GM12878 (cell line): ENCODE results near the gene CFL2. TPM values are rescaled to one million over a fixed set of nuclear protein-coding genes. Genes with fewer than 3 reads are reported as not detected.

ENCODE experiments used
- ATAC-seq: fragments of 200-7000 bp; cut with Tn5 transposase; 3 replicates; pipeline ENCODE4 v1.9.1; 2020; ENCODE audit warnings: mild to moderate bottlenecking, moderate library complexity
- BruUV-seq: library from RNA; stranded (reverse); fragments of 400-500 nt; replicated peaks from 2 replicates; lab custom pipeline; 2021; lab: Mats Ljungman, UMichigan
- CTCF ChIA-PET: fragments of 300-600 bp; sonication (Branson Sonifier 250); formaldehyde crosslinking; extraction: SDS; loops from one replicate; lab custom pipeline; 2021; ENCODE audit warnings: inconsistent platforms; lab: Yijun Ruan, JAX
- POLR2A ChIA-PET: fragments of 350-600 bp; formaldehyde crosslinking; extraction: SDS; loops from one replicate; lab custom pipeline; 2021; ENCODE audit warnings: inconsistent platforms; lab: Charles Lee
- RAD21 ChIA-PET: fragments of 300-600 bp; sonication (Branson Sonifier 250); formaldehyde crosslinking; loops from one replicate; lab custom pipeline; 2023; ENCODE audit warnings: antibody characterized with exemption; ENCODE audit not compliant: unreplicated experiment; lab: Charles Lee
- SMC1A ChIA-PET: fragments of 300-600 bp; sonication (Branson Sonifier 250); formaldehyde crosslinking; loops from one replicate; lab custom pipeline; 2023; ENCODE audit not compliant: unreplicated experiment, uncharacterized antibody; lab: Charles Lee
- DNase-seq: peaks from one replicate; pipeline ENCODE4 v3.0.0-alpha.2; 2011; ENCODE audit warnings: low read depth, low spot score
- FAIRE-seq: peaks from 3 replicates; lab custom pipeline; 2011; peaks lifted over from hg19 to GRCh38; lab: Jason Lieb, UNC
- H2AFZ ChIP-seq: 2 replicates; pipeline ENCODE4 v1.6.0; 2011; ENCODE audit warnings: low read depth, low read length, control low read depth; ENCODE audit not compliant: control insufficient read depth
- H3K27ac ChIP-seq: 2 replicates; pipeline ENCODE4 v1.5.1; 2011; ENCODE audit warnings: control low read depth; ENCODE audit not compliant: control insufficient read depth, insufficient read depth
- H3K27me3 ChIP-seq, 2 experiments: replicated peaks in 1 of 2; 2 replicates each; pipeline versions ENCODE4 v1.6.0 to v1.6.1; 2011; ENCODE audit warnings: low read length in 1 of 2; ENCODE audit not compliant: control insufficient read depth in 2 of 2, insufficient read depth in 2 of 2
- H3K36me3 ChIP-seq, 2 experiments: 2 replicates each; pipeline ENCODE4 v1.5.1; 2011; ENCODE audit warnings: low read length in 1 of 2; ENCODE audit not compliant: control insufficient read depth in 2 of 2, insufficient read depth in 2 of 2
- H3K4me1 ChIP-seq: 2 replicates; pipeline ENCODE4 v1.6.1; 2011; ENCODE audit warnings: mild to moderate bottlenecking, low read length, moderate library complexity, mixed read lengths; ENCODE audit not compliant: control insufficient read depth, insufficient read depth
- H3K4me2 ChIP-seq: 2 replicates; pipeline ENCODE4 v1.6.0; 2011; ENCODE audit warnings: control low read depth; ENCODE audit not compliant: control insufficient read depth, insufficient read depth
- H3K4me3 ChIP-seq: fragments of 200-600 bp; sonication (generic); 2 replicates; pipeline ENCODE4 v1.5.1; 2016
- H3K79me2 ChIP-seq: 2 replicates; pipeline ENCODE4 v1.6.0; 2011; ENCODE audit warnings: low read length; ENCODE audit not compliant: control insufficient read depth, insufficient read depth
- H3K9ac ChIP-seq: 2 replicates; pipeline ENCODE4 v1.8.0; 2011; ENCODE audit warnings: low read length, control low read depth, mixed read lengths; ENCODE audit not compliant: control insufficient read depth, insufficient read depth
- H3K9me3 ChIP-seq: replicated peaks from 3 replicates; pipeline ENCODE4 v1.5.1; 2011; ENCODE audit warnings: mild to moderate bottlenecking, low read length; ENCODE audit not compliant: control insufficient read depth, insufficient read depth
- H4K20me1 ChIP-seq: 2 replicates; pipeline ENCODE4 v1.6.0; 2011; ENCODE audit not compliant: control insufficient read depth, insufficient read depth
- BCL3 ChIP-seq: IDR thresholded peaks from 2 replicates; pipeline ENCODE4 v1.6.1; 2011; ENCODE audit warnings: borderline replicate concordance, low read depth, mild to moderate bottlenecking, moderate library complexity, low read length; ENCODE audit not compliant: insufficient read depth, poor library complexity, severe bottlenecking
- E2F8 ChIP-seq: fragments of 450-650 bp; IDR thresholded peaks from 2 replicates; pipeline ENCODE4 v1.6.1; 2018; ENCODE audit warnings: mild to moderate bottlenecking, low read depth, moderate library complexity; ENCODE audit not compliant: partially characterized antibody
- IRF4 ChIP-seq: IDR thresholded peaks from 2 replicates; pipeline ENCODE4 v1.6.1; 2011; ENCODE audit warnings: low read depth, low read length
- MEF2B ChIP-seq: fragments of 450-650 bp; IDR thresholded peaks from 2 replicates; pipeline ENCODE4 v1.6.1; 2018; ENCODE audit warnings: mild to moderate bottlenecking, moderate library complexity; ENCODE audit not compliant: partially characterized antibody, poor library complexity, severe bottlenecking
- NFYA ChIP-seq: IDR thresholded peaks from 2 replicates; pipeline ENCODE4 v1.6.1; 2011; ENCODE audit warnings: low read depth, mild to moderate bottlenecking, low read length, improper control_type of control experiment, borderline replicate concordance
- NKRF ChIP-seq: fragments of 450-650 bp; conservative IDR thresholded peaks from 2 replicates; pipeline ENCODE4 v1.6.1; 2017; ENCODE audit warnings: mild to moderate bottlenecking, moderate library complexity
- RBBP5 ChIP-seq: fragments of 200-600 bp; sonication (generic); conservative IDR thresholded peaks from 2 replicates; pipeline ENCODE4 v1.6.1; 2016
- ZNF384 ChIP-seq: IDR thresholded peaks from 2 replicates; pipeline ENCODE4 v1.6.1; 2012; ENCODE audit warnings: low read depth, mild to moderate bottlenecking, low read length, improper control_type of control experiment, borderline replicate concordance
- ZNF592 ChIP-seq: fragments of 450-650 bp; IDR thresholded peaks from 2 replicates; pipeline ENCODE4 v1.6.1; 2017; ENCODE audit warnings: mild to moderate bottlenecking, moderate library complexity
- WGBS: methylation state at CpG from one replicate; pipeline ENCODE4 v1.1.6; 2016; ENCODE audit warnings: low lambda C conversion rate; ENCODE audit not compliant: insufficient replicate concordance, insufficient coverage; ENCODE audit errors: missing lambda C conversion rate; 5-methylcytosine and 5-hydroxymethylcytosine counted together
- in situ Hi-C: fragments of 300-500 bp; cut with MboI; formaldehyde crosslinking; loops from 9 replicates; pipeline ENCODE4 v1.14.3; 2018; ENCODE audit warnings: mixed read lengths
- intact Hi-C: fragments of 100-400 bp; cut with micrococcal nuclease; formaldehyde crosslinking; loops from one replicate; pipeline ENCODE4 v1.14.2; 2022; ENCODE audit not compliant: unreplicated experiment
- polyA plus RNA-seq, 11 experiments: library from polyadenylated mRNA; depleted of rRNA in 4 of 11; unstranded in 6 of 11; stranded (reverse) in 5 of 11; fragments of >200 nt; fragmentation: Nextera tagmentation in 4 of 11; fragmentation: Illumina TruSeq in 1 of 11; extraction: Ambion mirVana in 4 of 11; extraction: Trizol in 1 of 11; gene quantifications; 1 replicate in 1 of 11; 2 replicates in 10 of 11; pipeline versions ENCODE4 v1.2.1 to v1.2.3, GENCODE V29; 2011 to 2016; ENCODE audit warnings: inconsistent platforms in 2 of 11, missing spikeins in 2 of 11, low read depth in 1 of 11
- total RNA-seq, 4 experiments: library from RNA; depleted of rRNA in 3 of 4; stranded (reverse); fragments of >200 nt in 3 of 4; fragmentation: Illumina TruSeq in 1 of 4; extraction: Trizol in 1 of 4; gene quantifications; 2 replicates each; pipeline versions ENCODE4 v1.2.1 to v1.2.3, GENCODE V29; 2013 to 2021
- TF ChIP-seq, protein P1 (sequence below): fragments of 450-650 bp; IDR thresholded peaks from 2 replicates; pipeline ENCODE4 v1.6.1; 2017; ENCODE audit warnings: low read depth, mild to moderate bottlenecking, moderate library complexity

CFL2 gene
- total and polyA plus RNA-seq, 10 of the 15 experiments (the other 5 are each of a cell fraction or from before 2014, with no cell fraction given) = 4.7 to 13.4 (median 8.4) TPM

DNA sequence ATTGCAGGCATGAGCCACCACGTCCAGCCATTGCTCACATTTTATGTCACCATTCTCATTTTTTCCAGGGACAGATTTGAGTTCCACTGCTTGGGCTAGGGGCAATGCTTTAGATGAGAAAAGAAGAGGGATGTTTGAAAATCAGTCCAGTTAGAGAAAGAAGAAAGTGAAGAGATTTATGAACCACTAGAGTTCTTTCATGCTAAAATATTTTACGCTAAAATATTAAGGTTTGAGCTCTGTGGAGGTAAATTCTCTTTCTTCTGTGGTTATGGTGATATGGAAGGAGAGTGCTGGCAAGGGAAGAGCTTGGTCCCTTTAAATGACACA is 21.5 kb downstream of the CFL2 start:
- H3K9me3 ChIP-seq = no peaks in the 10 kb centered on the region
- FAIRE-seq = no peak
- POLR2A ChIA-PET = no interaction called here

More for the DNA sequence above, 21.5 kb downstream of the CFL2 start:
- H3K4me3 ChIP-seq = no peak overlapping the region
- H3K36me3 ChIP-seq = no peaks in the 10 kb centered on the region
- intact Hi-C loops = no loop called here
- no TSS peak for BruUV-seq
- H3K9ac ChIP-seq = no peak overlapping the region
- RAD21 ChIA-PET = interaction anchor here (1.2 kb wide), 1 partner anchor 30 kb away, joined by 6 read pairs; no protein-coding TSS in a partner anchor
- no peak overlapping the region for H3K4me2 ChIP-seq
- H3K27ac ChIP-seq = no peak overlapping the region
- no peaks in the 10 kb centered on the region for H3K4me1 ChIP-seq
- WGBS = 50% methylated on average over 2 of the region's 2 CpGs
- no peak for ATAC-seq
- no peak for TF ChIP-seq IRF4
- no peak for TF ChIP-seq BCL3
- no peak for TF ChIP-seq ZNF592
- no peak for TF ChIP-seq NFYA
- no peak for TF ChIP-seq NKRF
- TF ChIP-seq, protein P1, sequence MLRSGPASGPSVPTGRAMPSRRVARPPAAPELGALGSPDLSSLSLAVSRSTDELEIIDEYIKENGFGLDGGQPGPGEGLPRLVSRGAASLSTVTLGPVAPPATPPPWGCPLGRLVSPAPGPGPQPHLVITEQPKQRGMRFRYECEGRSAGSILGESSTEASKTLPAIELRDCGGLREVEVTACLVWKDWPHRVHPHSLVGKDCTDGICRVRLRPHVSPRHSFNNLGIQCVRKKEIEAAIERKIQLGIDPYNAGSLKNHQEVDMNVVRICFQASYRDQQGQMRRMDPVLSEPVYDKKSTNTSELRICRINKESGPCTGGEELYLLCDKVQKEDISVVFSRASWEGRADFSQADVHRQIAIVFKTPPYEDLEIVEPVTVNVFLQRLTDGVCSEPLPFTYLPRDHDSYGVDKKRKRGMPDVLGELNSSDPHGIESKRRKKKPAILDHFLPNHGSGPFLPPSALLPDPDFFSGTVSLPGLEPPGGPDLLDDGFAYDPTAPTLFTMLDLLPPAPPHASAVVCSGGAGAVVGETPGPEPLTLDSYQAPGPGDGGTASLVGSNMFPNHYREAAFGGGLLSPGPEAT = no peak
- no peak for TF ChIP-seq E2F8
- no peak for TF ChIP-seq MEF2B
- TF ChIP-seq ZNF384 = no peak
- TF ChIP-seq RBBP5 = no peak
- TF ChIP-seq, all 136 proteins: peak for 0
- no peak for DNase-seq
- H3K27me3 ChIP-seq = no peaks in the 10 kb centered on the region
- CTCF ChIA-PET = interaction anchor here (0.6 to 1.9 kb wide), 4 partner anchors 20 to 40 kb away, joined by 3 to 12 read pairs (median 4); no protein-coding TSS in a partner anchor
- H3K79me2 ChIP-seq = no peaks in the 10 kb centered on the region
- in situ Hi-C loops = no loop called here
- no peak overlapping the region for H2AFZ ChIP-seq
- SMC1A ChIA-PET = interaction anchor here (2.2 kb wide), 1 partner anchor 30 kb away, joined by 7 read pairs; no protein-coding TSS in a partner anchor
- no peaks in the 10 kb centered on the region for H4K20me1 ChIP-seq
